Measurements from ENCODE around the gene KATNAL2.
"Not testable (repeated sequence)": the region's sequence is repeated elsewhere in the genome, so short reads cannot be mapped to it uniquely, and the experiment has no call there.

DNA sequence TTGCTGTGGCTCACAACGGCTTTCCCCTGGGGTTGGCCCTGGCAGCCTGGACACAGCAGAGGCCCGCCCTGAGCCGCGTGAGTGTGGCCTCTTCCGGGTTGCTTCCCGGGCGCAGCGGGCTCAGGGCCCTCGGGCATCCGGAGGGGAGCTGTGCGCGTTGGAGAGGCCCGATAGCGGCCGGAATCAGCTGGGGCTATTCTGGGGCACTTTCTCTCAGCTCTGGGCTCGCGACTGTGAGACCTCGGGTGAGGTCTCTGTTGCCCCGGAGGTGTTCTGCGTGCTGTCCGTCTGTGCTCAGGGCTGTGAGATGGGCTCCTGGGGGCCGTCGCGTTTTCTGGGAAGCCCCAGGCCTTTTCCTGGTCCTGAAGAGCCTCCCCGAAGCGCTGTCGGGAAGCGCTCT lies 117.2 kb downstream of the KATNAL2 start:
- not testable (repeated sequence) for TF ChIP-seq CTCF, EZH2, EZH2phosphoT487 (IDR thresholded peaks at IDR 0.05)

Data from neural progenitor cell (in vitro differentiated cells).